G401.6 (cell line): ENCODE measurements around the gene MAML2.

Experiments used
- FAIRE-seq: peaks from 2 replicates; lab custom pipeline; 2012; peaks lifted over from hg19 to GRCh38; lab: Jason Lieb, UNC

The MAML2 gene

GRCh38 chr11:96033095-96033494 lies 309.9 kb downstream of the MAML2 start:
- FAIRE-seq, result no peak

GRCh38 chr11:96028746-96029145 lies 314.2 kb downstream of the MAML2 start:
- no peak for FAIRE-seq

- FAIRE-seq, result no peak
These were observed 316.0 kb downstream of the MAML2 start for GRCh38 chr11:96027021-96027420.

GRCh38 chr11:96026310-96026709 lies 316.7 kb downstream of the MAML2 start:
- no peak for FAIRE-seq

GRCh38 chr11:96024666-96025065 lies 318.3 kb downstream of the MAML2 start:
- no peak for FAIRE-seq

GRCh38 chr11:96023275-96023674 lies 319.7 kb downstream of the MAML2 start:
- no peak for FAIRE-seq

GRCh38 chr11:96021901-96022650 lies 320.9 kb downstream of the MAML2 start:
- no peak for FAIRE-seq

GRCh38 chr11:96019810-96020747 lies 322.9 kb downstream of the MAML2 start:
- no peak for FAIRE-seq

- no peak for FAIRE-seq
These were observed 323.7 kb downstream of the MAML2 start for GRCh38 chr11:96019281-96019680.

- FAIRE-seq, result no peak
These were observed 325.1 kb downstream of the MAML2 start for GRCh38 chr11:96017856-96018255.

- FAIRE-seq, result no peak
These were observed 326.0 kb downstream of the MAML2 start for GRCh38 chr11:96016978-96017502.

- no peak for FAIRE-seq
These were observed 327.0 kb downstream of the MAML2 start for GRCh38 chr11:96015906-96016565.

- no peak for FAIRE-seq
These were observed 328.8 kb downstream of the MAML2 start for GRCh38 chr11:96014217-96014616.

GRCh38 chr11:96013461-96014213 lies 329.4 kb downstream of the MAML2 start:
- no peak for FAIRE-seq

GRCh38 chr11:96012086-96012824 lies 330.7 kb downstream of the MAML2 start:
- FAIRE-seq, result no peak

GRCh38 chr11:96010683-96011082 lies 332.3 kb downstream of the MAML2 start:
- FAIRE-seq, result no peak

GRCh38 chr11:96008161-96008720 lies 334.8 kb downstream of the MAML2 start:
- no peak for FAIRE-seq

GRCh38 chr11:96006037-96006436 lies 337.0 kb downstream of the MAML2 start:
- FAIRE-seq, result no peak

- no peak for FAIRE-seq
These were observed 338.1 kb downstream of the MAML2 start for GRCh38 chr11:96004862-96005261.

GRCh38 chr11:96002754-96003290 lies 340.2 kb downstream of the MAML2 start:
- no peak for FAIRE-seq
